Small intestine (tissue), 7 donors: ENCODE results near the gene GPD2. TPM values are rescaled to one million over a fixed set of nuclear protein-coding genes. Genes with fewer than 3 reads are reported as not detected.

Experiments
- DNase-seq, 2 donors: peaks; one replicate each; pipeline versions ENCODE4 v3.0.0 to v3.0.0-alpha.2; 2013
- FAIRE-seq: peaks from 2 replicates; lab custom pipeline; 2012; peaks lifted over from hg19 to GRCh38; lab: Jason Lieb, UNC
- H3K27ac ChIP-seq, 3 donors: one replicate each; pipeline ENCODE4 v1.5.1; 2013; ENCODE audit warnings: low read length in 2 of 3, mild to moderate bottlenecking in 2 of 3, control low read depth in 1 of 3, inconsistent platforms in 1 of 3, low read depth in 1 of 3, moderate library complexity in 1 of 3
- H3K27me3 ChIP-seq, 3 donors: one replicate each; pipeline ENCODE4 v1.6.1; 2013; ENCODE audit warnings: low read length in 3 of 3, inconsistent platforms in 1 of 3; ENCODE audit not compliant: control insufficient read depth in 3 of 3, insufficient read depth in 3 of 3
- H3K36me3 ChIP-seq, 3 donors: one replicate each; pipeline ENCODE4 v1.6.1; 2013; ENCODE audit warnings: low read length in 3 of 3, inconsistent platforms in 1 of 3, low read depth in 1 of 3, mild to moderate bottlenecking in 1 of 3, moderate library complexity in 1 of 3; ENCODE audit not compliant: control insufficient read depth in 3 of 3, insufficient read depth in 2 of 3
- H3K4me1 ChIP-seq, 3 donors: one replicate each; pipeline ENCODE4 v1.6.1; 2013; ENCODE audit warnings: low read length in 2 of 3, inconsistent platforms in 1 of 3, low read depth in 1 of 3, mild to moderate bottlenecking in 1 of 3, moderate library complexity in 1 of 3; ENCODE audit not compliant: control insufficient read depth in 3 of 3, insufficient read depth in 2 of 3
- H3K4me3 ChIP-seq, 3 donors: one replicate each; pipeline ENCODE4 v1.5.1; 2013; ENCODE audit warnings: low read length in 3 of 3, control low read depth in 1 of 3, inconsistent platforms in 1 of 3, low read depth in 1 of 3, mild to moderate bottlenecking in 1 of 3, moderate library complexity in 1 of 3
- H3K9me3 ChIP-seq, 2 donors: one replicate each; pipeline ENCODE4 v1.6.1; 2013; ENCODE audit warnings: low read depth in 1 of 2, low read length in 1 of 2; ENCODE audit not compliant: control insufficient read depth in 2 of 2, insufficient read depth in 1 of 2
- WGBS, 3 donors: extraction: QIAGEN DNeasy Blood & Tissue Kit; methylation state at CpG; one replicate each; pipeline ENCODE4 v1.1.7; 2013; 5-methylcytosine and 5-hydroxymethylcytosine counted together
- polyA plus RNA-seq, 4 donors: library from polyadenylated mRNA; stranded (reverse) in 3 of 4; unstranded in 1 of 4; fragments of 200-250 nt in 3 of 4; fragments of 120-200 nt in 1 of 4; gene quantifications; one replicate each; pipeline versions ENCODE4 v1.2.1 to v1.2.3, GENCODE V29; 2013
- donor health status: healthy with polysubstance abuse.
- donor health status: control.
- donor health status: control.
- donor health status: Bipolar disorder and iron deficiency.
- donor health status: healthy.

GPD2 gene
- polyA plus RNA-seq, 4 donors: 10.5 to 35.2 (median 13.7) TPM

DNA sequence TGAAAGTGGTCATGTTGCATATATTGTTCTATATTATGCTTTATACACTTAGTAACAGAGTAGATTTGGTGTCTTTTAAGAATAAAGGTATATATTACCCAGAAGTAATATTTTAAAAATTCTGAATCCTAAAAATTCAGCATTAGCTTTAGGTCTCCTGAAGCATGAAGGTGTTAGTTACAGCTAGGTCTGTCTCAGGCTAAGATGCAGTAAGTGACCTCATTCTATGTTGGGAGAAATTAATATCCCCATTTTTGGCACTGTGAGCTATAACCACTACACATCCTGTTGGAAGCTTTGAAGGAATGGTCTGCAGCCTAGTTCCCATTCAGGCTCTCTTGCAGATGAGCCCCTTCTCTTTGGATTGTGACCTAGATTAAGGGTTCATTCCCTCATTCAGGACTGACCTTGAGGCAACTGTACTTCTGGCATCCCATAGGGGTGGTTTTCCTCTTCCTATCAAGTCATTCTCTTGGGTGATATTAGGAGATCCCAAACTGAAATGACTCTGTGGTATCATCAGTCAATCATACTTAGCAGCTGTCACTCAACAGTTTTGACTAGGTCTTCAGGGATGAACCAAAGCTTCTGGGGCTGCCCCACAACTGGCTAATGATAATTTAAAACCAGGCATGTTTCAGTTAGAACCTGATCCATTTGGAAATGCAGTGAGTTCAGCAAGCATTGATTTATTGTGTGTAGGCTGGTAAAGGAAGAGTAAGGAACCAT is 117.7 kb downstream of the GPD2 start:
- no peaks in the 10 kb centered on the region for H3K4me1 ChIP-seq
- FAIRE-seq: no peak

DNA sequence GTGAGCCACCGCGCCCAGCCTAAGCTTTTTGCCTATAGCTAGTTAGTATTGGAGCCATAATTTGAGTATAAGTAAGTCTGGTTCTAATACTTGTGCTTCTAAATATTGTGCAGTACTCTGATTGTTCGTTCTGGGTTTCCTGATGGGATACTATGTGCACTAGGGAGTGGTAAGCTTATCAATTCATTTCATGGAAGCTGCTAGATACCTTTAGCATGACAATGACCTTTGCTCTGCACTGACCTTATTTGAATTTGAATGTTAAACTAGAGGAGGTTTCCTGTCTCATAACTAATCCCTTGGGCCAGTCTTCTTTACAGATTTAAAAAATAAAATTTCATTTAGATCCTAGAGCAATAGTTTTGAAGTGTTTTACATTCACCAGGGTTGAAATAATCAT is 125.1 kb downstream of the GPD2 start:
- 64 to 86% (median 84%) methylated on average over 3 of the region's 3 CpGs for WGBS, 3 donors
- H3K4me3 ChIP-seq: no peak overlapping the region
- no peak for FAIRE-seq
- DNase-seq: peak in 1 of 2 donors; percentile 65
- peaks cover 2 to 8% (median 4%) of the 10 kb centered on the region in 3 donors for H3K36me3 ChIP-seq
- H3K27me3 ChIP-seq: no peaks in the 10 kb centered on the region
- H3K27ac ChIP-seq: no peak overlapping the region
- H3K9me3 ChIP-seq: no peaks in the 10 kb centered on the region
- no peaks in the 10 kb centered on the region for H3K4me1 ChIP-seq

More for the DNA sequence above, 117.7 kb downstream of the GPD2 start:
- no peak for DNase-seq
- Histone ChIP-seq H3K36me3 (peaks cover 2 to 10% (median 7%) of the 10 kb centered on the region in 3 donors), H3K4me3 (no peak overlapping the region), H3K9me3 (no peaks in the 10 kb centered on the region), H3K27ac (no peak overlapping the region), H3K27me3 (no peaks in the 10 kb centered on the region)

DNA sequence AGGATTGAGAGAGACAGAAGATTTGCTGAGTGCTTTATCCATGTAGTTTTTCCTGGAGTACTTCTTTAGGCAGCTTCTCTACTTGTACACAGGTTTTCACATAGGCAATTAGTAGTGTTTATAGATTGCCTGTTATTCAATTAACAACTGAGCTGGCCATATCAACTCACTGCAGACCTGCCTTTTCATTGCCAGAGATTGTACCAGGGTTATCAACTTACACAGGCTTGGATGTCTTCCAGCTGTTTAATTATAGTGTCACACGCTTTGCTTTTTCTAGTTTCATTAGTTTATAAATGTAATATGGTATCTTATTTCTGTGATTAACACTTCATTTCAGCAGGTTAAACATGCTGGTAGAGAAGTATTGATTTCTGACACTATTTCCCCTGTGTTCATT is 125.9 kb downstream of the GPD2 start:
- H3K9me3 ChIP-seq: no peaks in the 10 kb centered on the region

DNA sequence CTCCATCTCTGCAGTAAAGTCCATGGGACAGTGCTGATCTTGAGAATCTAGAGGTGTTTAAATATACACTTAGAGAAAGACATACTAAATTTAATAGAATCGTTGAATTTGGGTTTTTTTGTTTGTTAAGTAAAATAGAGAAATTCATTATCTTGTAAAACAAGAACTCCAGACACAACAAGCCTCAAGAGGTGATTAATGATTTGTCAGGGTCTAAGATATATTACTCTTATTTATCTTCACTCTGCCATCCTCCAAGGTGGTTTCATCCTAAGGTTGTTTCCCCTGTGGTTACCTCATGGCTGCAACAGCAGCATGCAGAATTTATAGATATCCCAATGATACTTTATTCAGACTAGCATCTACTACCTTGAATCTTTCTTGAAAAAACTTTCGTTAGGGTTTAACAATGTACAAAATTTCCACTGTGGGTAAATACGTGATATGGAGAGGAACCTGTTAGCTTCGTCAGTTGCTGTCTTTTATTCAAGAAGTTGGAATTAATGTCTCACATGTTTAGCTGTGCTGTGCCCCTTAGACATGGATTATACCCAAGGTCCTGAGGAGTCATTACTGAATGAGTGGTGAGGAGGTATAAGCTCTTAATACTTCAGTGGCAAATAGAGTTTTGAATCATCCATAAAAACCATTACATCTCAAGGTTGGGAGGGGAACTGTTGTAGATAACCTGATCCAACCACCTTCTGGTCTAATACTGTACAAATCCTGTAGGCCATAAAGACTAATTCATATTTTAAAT is 128.0 kb downstream of the GPD2 start:
- DNase-seq: no peak
- peaks cover 0 to 2% (median 0%) of the 10 kb centered on the region in 3 donors for H3K36me3 ChIP-seq
- no peak overlapping the region for H3K4me3 ChIP-seq
- no peak overlapping the region for H3K27ac ChIP-seq
- 89 to 97% (median 91%) methylated on average over 4 of the region's 4 CpGs for WGBS, 3 donors
- H3K9me3 ChIP-seq: no peaks in the 10 kb centered on the region
- H3K27me3 ChIP-seq: no peaks in the 10 kb centered on the region
- H3K4me1 ChIP-seq: no peaks in the 10 kb centered on the region
- no peak for FAIRE-seq

More for the DNA sequence above, 125.9 kb downstream of the GPD2 start:
- Histone ChIP-seq H3K27me3 (no peaks in the 10 kb centered on the region), H3K36me3 (peaks cover 2 to 8% (median 4%) of the 10 kb centered on the region in 3 donors), H3K4me3 (no peak overlapping the region), H3K4me1 (no peaks in the 10 kb centered on the region), H3K27ac (peak overlapping the region in 1 of 3 donors; percentile 20)
- DNase-seq (peak; percentile 10 to 72), FAIRE-seq (no peak)
- WGBS, 3 donors: 10 to 49% (median 40%) methylated on average over 1 of the region's 1 CpG

DNA sequence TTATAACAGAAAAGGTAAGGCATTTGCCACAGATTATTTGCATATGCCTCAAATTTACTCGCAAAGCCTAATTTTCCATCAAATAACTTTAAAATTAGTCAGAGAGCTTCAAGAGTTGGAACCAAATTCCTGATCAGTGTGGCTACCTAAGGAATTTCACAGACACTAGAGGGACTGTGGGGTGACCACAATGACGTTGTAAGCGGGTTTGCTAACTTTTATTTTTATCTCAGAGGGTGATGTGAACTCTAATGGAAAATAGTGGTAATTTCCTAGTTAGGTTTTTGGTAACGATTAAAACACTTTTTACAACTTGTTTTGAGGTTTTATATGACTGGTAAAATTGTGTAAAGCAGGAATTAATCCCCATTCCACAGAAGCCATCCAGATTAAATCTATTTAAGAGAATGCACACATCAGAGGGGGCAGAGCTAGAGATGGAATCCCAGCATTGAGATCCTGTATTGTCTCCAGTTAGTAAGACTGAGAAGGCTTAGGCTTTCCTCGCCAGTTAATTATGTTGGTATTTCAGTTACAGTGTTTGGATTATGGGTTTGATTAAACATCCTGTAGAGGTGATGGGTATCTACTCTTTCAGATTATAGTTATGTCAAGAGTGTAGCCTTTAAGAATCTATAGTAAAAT is 129.0 kb downstream of the GPD2 start:
- no peaks in the 10 kb centered on the region for H3K4me1 ChIP-seq
- H3K36me3 ChIP-seq: peaks cover 2 to 3% (median 2%) of the 10 kb centered on the region in 3 donors
- no peak overlapping the region for H3K27ac ChIP-seq
- no peaks in the 10 kb centered on the region for H3K27me3 ChIP-seq
- WGBS, 3 donors: 84 to 93% (median 86%) methylated on average over 5 of the region's 5 CpGs
- no peak for DNase-seq
- no peak for FAIRE-seq
- no peak overlapping the region for H3K4me3 ChIP-seq
- H3K9me3 ChIP-seq: no peaks in the 10 kb centered on the region

DNA sequence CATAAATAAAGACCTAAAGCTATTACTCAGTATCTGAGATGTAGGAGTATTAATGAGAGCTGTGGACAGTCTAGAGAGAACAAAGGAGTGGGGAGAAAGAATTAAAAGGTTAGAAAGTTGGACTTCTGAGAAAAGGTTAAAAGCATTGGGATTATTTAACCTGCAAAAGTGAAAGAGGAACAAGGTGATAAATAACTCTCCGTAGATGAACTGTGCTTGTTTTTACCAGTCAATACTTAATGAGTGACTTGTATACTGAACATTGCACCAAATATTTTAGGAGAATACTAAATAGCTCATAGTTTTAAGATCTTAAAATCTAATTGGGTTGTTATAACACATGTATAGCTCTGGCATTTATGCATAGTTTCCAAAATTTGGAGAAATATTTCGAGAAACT is 137.5 kb downstream of the GPD2 start:
- Histone ChIP-seq H3K36me3 (peaks cover 3 to 8% (median 8%) of the 10 kb centered on the region in 3 donors), H3K9me3 (no peaks in the 10 kb centered on the region), H3K27ac (no peak overlapping the region), H3K4me3 (no peak overlapping the region), H3K27me3 (no peaks in the 10 kb centered on the region), H3K4me1 (no peaks in the 10 kb centered on the region)
- WGBS, 3 donors: 71 to 78% (median 74%) methylated on average over 2 of the region's 2 CpGs
- DNase-seq (no peak), FAIRE-seq (no peak)

DNA sequence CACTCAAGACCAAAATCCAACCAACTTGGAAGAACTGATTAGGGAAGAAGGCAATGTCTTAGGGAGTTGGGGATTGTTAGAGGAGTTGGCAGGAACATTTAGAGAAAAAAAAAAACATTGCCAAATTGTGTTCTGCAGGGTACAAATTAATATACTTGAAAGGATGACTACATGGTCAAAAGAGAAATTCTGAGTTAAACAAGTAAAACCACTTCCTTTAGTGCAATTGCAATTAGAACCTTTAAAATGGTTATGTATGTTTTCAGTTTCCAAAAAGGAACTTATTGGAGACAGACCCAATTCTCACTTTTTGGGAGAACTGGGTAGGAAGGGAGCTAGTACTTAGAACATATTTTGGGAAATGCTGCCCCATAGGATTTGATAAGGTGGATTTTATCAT is 137.9 kb downstream of the GPD2 start:
- no peak overlapping the region for H3K27ac ChIP-seq
- no peak overlapping the region for H3K4me3 ChIP-seq
- H3K36me3 ChIP-seq: peaks cover 3 to 8% (median 8%) of the 10 kb centered on the region in 3 donors
- FAIRE-seq (no peak), DNase-seq (no peak)
- no peaks in the 10 kb centered on the region for H3K4me1 ChIP-seq
- H3K9me3 ChIP-seq: no peaks in the 10 kb centered on the region
- no peaks in the 10 kb centered on the region for H3K27me3 ChIP-seq

DNA sequence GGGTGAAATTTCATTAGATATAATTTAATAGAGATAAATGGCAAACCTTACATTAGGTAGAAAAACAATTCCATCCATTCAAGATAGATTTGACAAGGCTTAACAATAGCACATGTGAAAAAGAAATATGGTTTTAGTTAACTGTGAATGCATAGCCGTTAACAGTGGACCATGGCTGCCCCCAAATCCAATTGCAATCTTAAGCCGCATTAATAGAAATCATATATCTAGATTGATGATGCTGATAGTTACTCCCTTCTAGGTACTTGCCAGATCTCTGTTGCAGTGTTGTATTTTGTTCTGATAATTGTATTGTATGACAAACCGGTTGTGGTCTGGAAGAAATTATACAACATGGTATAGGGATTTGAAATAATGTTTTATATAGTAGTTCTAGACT is 139.8 kb downstream of the GPD2 start:
- Histone ChIP-seq H3K4me3 (no peak overlapping the region), H3K27me3 (no peaks in the 10 kb centered on the region), H3K4me1 (no peaks in the 10 kb centered on the region), H3K27ac (no peak overlapping the region), H3K9me3 (no peaks in the 10 kb centered on the region), H3K36me3 (peaks cover 0 to 7% (median 7%) of the 10 kb centered on the region in 3 donors)
- no peak for DNase-seq
- WGBS, 3 donors: 69 to 97% (median 81%) methylated on average over 3 of the region's 3 CpGs
- FAIRE-seq: no peak
